Esophagus muscularis mucosa (tissue), 3 donors: Measurements from ENCODE around the gene ERC2.

Experiments used
- POLR2A ChIP-seq: fragments of 450-650 bp; IDR thresholded peaks from one replicate; pipeline ENCODE4 v1.6.1; 2017; ENCODE audit warnings: antibody characterized with exemption, moderate library complexity, mild to moderate bottlenecking, low read depth
- POLR2AphosphoS5 ChIP-seq, 2 donors: sonication (generic); formaldehyde crosslinking; IDR thresholded peaks; one replicate each; pipeline ENCODE4 v1.6.1; 2017; ENCODE audit warnings: antibody characterized with exemption in 2 of 2
- TF ChIP-seq, protein P1 (sequence below), 3 experiments: fragments of 200-600 bp in 2 of 3; fragments of 450-650 bp in 1 of 3; sonication (generic) in 2 of 3; IDR thresholded peaks; one replicate each; pipeline ENCODE4 v1.5.1; 2017 to 2019; ENCODE audit warnings: antibody characterized with exemption in 3 of 3, mild to moderate bottlenecking in 2 of 3, moderate library complexity in 1 of 3

DNA sequence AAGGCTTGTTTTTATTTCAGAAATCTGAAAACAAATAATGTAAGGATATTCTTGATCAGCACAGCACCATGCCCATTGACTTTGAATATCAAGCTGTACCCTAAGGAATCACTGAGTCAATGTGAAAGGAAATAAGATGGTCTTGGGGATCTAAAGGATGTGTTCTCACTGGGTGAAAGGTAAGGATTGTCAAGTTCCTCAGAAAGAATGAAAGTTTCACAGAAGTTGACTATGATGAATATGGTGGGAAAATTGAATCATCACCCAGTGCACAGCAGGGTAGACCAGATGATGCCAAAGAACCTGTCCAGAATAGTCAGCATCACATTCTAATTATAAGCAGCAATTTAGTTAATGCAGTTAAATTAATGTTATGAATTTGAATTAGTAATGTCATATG, 16.2 kb downstream of the ERC2 start:
- TF ChIP-seq, protein P1, sequence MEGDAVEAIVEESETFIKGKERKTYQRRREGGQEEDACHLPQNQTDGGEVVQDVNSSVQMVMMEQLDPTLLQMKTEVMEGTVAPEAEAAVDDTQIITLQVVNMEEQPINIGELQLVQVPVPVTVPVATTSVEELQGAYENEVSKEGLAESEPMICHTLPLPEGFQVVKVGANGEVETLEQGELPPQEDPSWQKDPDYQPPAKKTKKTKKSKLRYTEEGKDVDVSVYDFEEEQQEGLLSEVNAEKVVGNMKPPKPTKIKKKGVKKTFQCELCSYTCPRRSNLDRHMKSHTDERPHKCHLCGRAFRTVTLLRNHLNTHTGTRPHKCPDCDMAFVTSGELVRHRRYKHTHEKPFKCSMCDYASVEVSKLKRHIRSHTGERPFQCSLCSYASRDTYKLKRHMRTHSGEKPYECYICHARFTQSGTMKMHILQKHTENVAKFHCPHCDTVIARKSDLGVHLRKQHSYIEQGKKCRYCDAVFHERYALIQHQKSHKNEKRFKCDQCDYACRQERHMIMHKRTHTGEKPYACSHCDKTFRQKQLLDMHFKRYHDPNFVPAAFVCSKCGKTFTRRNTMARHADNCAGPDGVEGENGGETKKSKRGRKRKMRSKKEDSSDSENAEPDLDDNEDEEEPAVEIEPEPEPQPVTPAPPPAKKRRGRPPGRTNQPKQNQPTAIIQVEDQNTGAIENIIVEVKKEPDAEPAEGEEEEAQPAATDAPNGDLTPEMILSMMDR (IDR thresholded peaks at IDR 0.05) = no peak
- TF ChIP-seq POLR2A (no peak), POLR2AphosphoS5 (IDR thresholded peaks at IDR 0.05) (no peak)
